Measurements from ENCODE around the gene SERHL2. TPM values are rescaled to one million over a fixed set of nuclear protein-coding genes. Genes with fewer than 3 reads are reported as not detected.

The SERHL2 gene
- total RNA-seq, 1 experiment from 2014 or later = 0.61 TPM

GRCh38 chr22:42621505-42622002 is 67.8 kb downstream of the SERHL2 start:
- TF ChIP-seq CTCF (IDR thresholded peaks at IDR 0.05; ENCODE audit: insufficient read depth in 1 of 2, low read depth in 1 of 2, low read length in 1 of 2, severe bottlenecking in 1 of 2, unreplicated experiment in 1 of 2) = peak; percentile 91 to 92
- H3K9me3 Mint-ChIP-seq (ENCODE audit: unreplicated experiment) = no peaks in the 10 kb centered on the region
- BruUV-seq (replicated peaks) = no TSS peak
- H3K27me3 Mint-ChIP-seq (ENCODE audit: insufficient read depth, unreplicated experiment) = no peaks in the 10 kb centered on the region
- ChIA-PET POLR2A (interaction anchor here (0.6 kb wide), 1 partner anchor 54 kb away, joined by 3 read pairs; no protein-coding TSS in a partner anchor), CTCF (interaction anchor here (0.7 kb wide), 1 partner anchor 185 kb away, joined by 3 read pairs; no protein-coding TSS in a partner anchor)
- H3K27ac Mint-ChIP-seq (ENCODE audit: unreplicated experiment) = no peak overlapping the region
- H3K4me3 Mint-ChIP-seq (ENCODE audit: unreplicated experiment) = no peak overlapping the region
- DNase-seq = peak; percentile 73 to 85
- Histone ChIP-seq H3K4me1 (no peaks in the 10 kb centered on the region), H3K36me3 (ENCODE audit: control insufficient read depth, insufficient read depth, low read length) (peaks cover 7% of the 10 kb centered on the region), H3K27me3 (replicated peaks; ENCODE audit: control insufficient read depth, insufficient read depth, low read length) (no peaks in the 10 kb centered on the region), H3K4me3 (ENCODE audit: low read depth, low read length) (no peak overlapping the region), H3K9me3 (no peaks in the 10 kb centered on the region)
- intact Hi-C loops (cut with micrococcal nuclease; ENCODE audit: unreplicated experiment) = loop anchor here (10.0 kb wide), 1 partner anchor 63 kb away; no protein-coding TSS in a partner anchor
- no peaks in the 10 kb centered on the region for H3K4me1 Mint-ChIP-seq (ENCODE audit: low read depth, unreplicated experiment)
- H3K36me3 Mint-ChIP-seq (ENCODE audit: insufficient read depth, unreplicated experiment) = peaks cover 47% of the 10 kb centered on the region

DNA sequence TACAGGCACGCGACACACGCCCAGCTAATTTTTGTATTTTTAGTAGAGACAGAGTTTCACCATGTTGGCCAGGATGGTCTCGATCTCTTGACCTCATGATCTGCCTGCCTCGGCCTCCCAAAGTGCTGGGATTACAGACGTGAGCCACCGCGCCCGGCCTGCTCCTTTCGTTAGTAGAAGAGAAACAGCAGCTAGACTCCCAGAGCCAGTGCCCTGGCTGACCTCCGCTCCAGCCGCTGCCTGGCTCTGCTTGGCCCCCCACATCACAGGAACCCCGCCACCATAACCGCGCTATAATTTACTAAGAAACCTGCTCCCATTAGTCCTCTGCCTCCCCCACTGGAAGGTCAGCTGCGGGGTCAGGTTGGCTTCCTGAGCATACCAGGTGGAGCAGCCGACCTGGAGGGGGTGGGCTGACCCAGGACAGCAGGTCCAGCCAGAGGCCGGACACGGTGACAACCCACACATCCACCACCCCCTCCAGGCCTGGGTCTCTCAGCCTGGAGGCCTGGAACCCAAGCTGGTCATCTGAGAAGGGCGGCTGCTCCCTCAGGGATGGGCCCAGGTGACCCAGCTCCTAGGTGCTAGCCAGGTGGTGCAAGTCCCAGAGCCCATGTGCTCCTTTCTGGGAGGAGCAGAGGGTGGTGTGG is 68.4 kb downstream of the SERHL2 start:
- no peaks in the 10 kb centered on the region for H3K27me3 Mint-ChIP-seq (ENCODE audit: insufficient read depth, unreplicated experiment)
- peaks cover 50% of the 10 kb centered on the region for H3K36me3 Mint-ChIP-seq (ENCODE audit: insufficient read depth, unreplicated experiment)
- no peaks in the 10 kb centered on the region for H3K4me1 Mint-ChIP-seq (ENCODE audit: low read depth, unreplicated experiment)
- no peak overlapping the region for H3K27ac Mint-ChIP-seq (ENCODE audit: unreplicated experiment)
- DNase-seq = no peak
- Histone ChIP-seq H3K36me3 (ENCODE audit: control insufficient read depth, insufficient read depth, low read length) (peaks cover 7% of the 10 kb centered on the region), H3K27me3 (replicated peaks; ENCODE audit: control insufficient read depth, insufficient read depth, low read length) (no peaks in the 10 kb centered on the region), H3K9me3 (no peaks in the 10 kb centered on the region), H3K4me3 (ENCODE audit: low read depth, low read length) (no peak overlapping the region), H3K4me1 (no peaks in the 10 kb centered on the region)
- intact Hi-C loops (cut with micrococcal nuclease; ENCODE audit: unreplicated experiment) = loop anchor here (10.0 kb wide), 1 partner anchor 63 kb away; no protein-coding TSS in a partner anchor
- no peak overlapping the region for H3K4me3 Mint-ChIP-seq (ENCODE audit: unreplicated experiment)
- CTCF ChIA-PET = interaction anchor here (0.6 kb wide), 1 partner anchor 200 kb away, joined by 3 read pairs; no protein-coding TSS in a partner anchor
- TF ChIP-seq CTCF (IDR thresholded peaks at IDR 0.05; ENCODE audit: insufficient read depth in 1 of 2, low read depth in 1 of 2, low read length in 1 of 2, severe bottlenecking in 1 of 2, unreplicated experiment in 1 of 2) = no peak
- H3K9me3 Mint-ChIP-seq (ENCODE audit: unreplicated experiment) = no peaks in the 10 kb centered on the region
- BruUV-seq (replicated peaks) = no TSS peak
- POLR2A ChIA-PET = no interaction called here

DNA sequence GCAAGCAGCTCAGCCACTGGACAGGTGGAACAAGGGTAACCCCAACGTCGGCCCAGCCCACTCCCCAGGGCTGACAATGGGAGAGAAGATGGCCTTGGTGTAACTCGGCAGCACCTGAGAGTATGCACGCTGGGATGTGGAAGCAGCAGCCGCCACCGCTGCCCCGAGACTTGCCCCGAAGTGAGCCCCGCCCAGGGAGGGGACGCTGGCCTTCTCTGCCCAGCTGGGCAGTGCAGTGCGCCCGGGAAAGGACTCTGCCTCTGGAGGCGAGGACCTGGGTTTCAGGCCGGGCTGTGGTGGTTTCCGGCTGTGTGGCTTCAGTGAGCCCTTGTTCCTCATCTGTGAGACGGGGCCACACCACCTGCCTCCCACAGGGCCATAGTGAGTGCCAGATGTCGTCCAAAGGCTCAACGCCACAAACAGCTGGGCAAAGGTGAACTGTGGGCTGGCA is 69.6 kb downstream of the SERHL2 start:
- BruUV-seq (replicated peaks) = no TSS peak
- H3K27me3 Mint-ChIP-seq (ENCODE audit: insufficient read depth, unreplicated experiment) = no peaks in the 10 kb centered on the region
- Histone ChIP-seq H3K4me1 (no peaks in the 10 kb centered on the region), H3K9me3 (no peaks in the 10 kb centered on the region), H3K4me3 (ENCODE audit: low read depth, low read length) (no peak overlapping the region), H3K36me3 (ENCODE audit: control insufficient read depth, insufficient read depth, low read length) (peaks cover 7% of the 10 kb centered on the region), H3K27me3 (replicated peaks; ENCODE audit: control insufficient read depth, insufficient read depth, low read length) (no peaks in the 10 kb centered on the region)
- no peak for TF ChIP-seq CTCF (IDR thresholded peaks at IDR 0.05; ENCODE audit: insufficient read depth in 1 of 2, low read depth in 1 of 2, low read length in 1 of 2, severe bottlenecking in 1 of 2, unreplicated experiment in 1 of 2)
- peaks cover 44% of the 10 kb centered on the region for H3K36me3 Mint-ChIP-seq (ENCODE audit: insufficient read depth, unreplicated experiment)
- CTCF ChIA-PET = no interaction called here
- intact Hi-C loops (cut with micrococcal nuclease; ENCODE audit: unreplicated experiment) = loop anchor here (10.0 kb wide), 1 partner anchor 61 kb away; no protein-coding TSS in a partner anchor
- no peaks in the 10 kb centered on the region for H3K4me1 Mint-ChIP-seq (ENCODE audit: low read depth, unreplicated experiment)
- no peak overlapping the region for H3K4me3 Mint-ChIP-seq (ENCODE audit: unreplicated experiment)
- H3K27ac Mint-ChIP-seq (ENCODE audit: unreplicated experiment) = no peak overlapping the region
- POLR2A ChIA-PET = no interaction called here
- H3K9me3 Mint-ChIP-seq (ENCODE audit: unreplicated experiment) = no peaks in the 10 kb centered on the region
- DNase-seq = no peak

Other genes with a start within 250 kb of the SERHL2 start
- not detected in 2 replicates for gene NFAM1, start 121.6 kb upstream of the SERHL2 start, total RNA-seq (2022)
- 72.2 and 75.2 TPM in 2 replicates for gene RRP7A, start 34.2 kb upstream of the SERHL2 start, total RNA-seq (2022)
- 70.0 and 70.8 TPM in 2 replicates for gene POLDIP3, start 60.9 kb downstream of the SERHL2 start, total RNA-seq (2022)
- 0.79 and 0.97 TPM in 2 replicates for gene ATP5MGL, start 86.6 kb downstream of the SERHL2 start, total RNA-seq (2022)
- gene CYB5R3, start 95.4 kb downstream of the SERHL2 start, total RNA-seq (2022) = 120 and 130 TPM in 2 replicates
- 12.7 and 16.2 TPM in 2 replicates for gene A4GALT, start 166.9 kb downstream of the SERHL2 start, total RNA-seq (2022)